ACC112 (cell line): ENCODE results near the gene RNF38.

Experiments used
- H2AFZ ChIP-seq: fragments of 200-600 bp; sonication (generic); one replicate; pipeline ENCODE4 v1.6.0; 2017; ENCODE audit warnings: antibody characterized with exemption, low read length; ENCODE audit not compliant: unreplicated experiment
- H3K27ac ChIP-seq: fragments of 200-600 bp; sonication (generic); 2 replicates; pipeline ENCODE4 v1.5.1; 2014; ENCODE audit warnings: low read depth, mild to moderate bottlenecking, antibody characterized with exemption, low read length, moderate library complexity
- H3K27me3 ChIP-seq: fragments of 200-600 bp; sonication (generic); 2 replicates; pipeline ENCODE4 v1.6.1; 2014; ENCODE audit warnings: mild to moderate bottlenecking, antibody characterized with exemption, low read length, moderate library complexity, mixed read lengths; ENCODE audit not compliant: insufficient read depth
- H3K36me3 ChIP-seq: fragments of 200-600 bp; sonication (generic); 2 replicates; pipeline ENCODE4 v1.6.1; 2016; ENCODE audit warnings: mild to moderate bottlenecking, antibody characterized with exemption, low read length, moderate library complexity, mixed read lengths; ENCODE audit not compliant: insufficient read depth
- H3K4me1 ChIP-seq: fragments of 200-600 bp; sonication (generic); one replicate; pipeline ENCODE4 v1.6.1; 2016; ENCODE audit warnings: low read length, mixed read lengths; ENCODE audit not compliant: insufficient read depth, unreplicated experiment, control insufficient read depth
- H3K4me3 ChIP-seq: fragments of 200-600 bp; sonication (generic); 2 replicates; pipeline ENCODE4 v1.5.1; 2014; ENCODE audit warnings: mild to moderate bottlenecking, low read depth, low read length
- H3K79me2 ChIP-seq: fragments of 200-600 bp; sonication (generic); one replicate; pipeline ENCODE4 v1.6.0; 2016; ENCODE audit warnings: low read length; ENCODE audit not compliant: control insufficient read depth, unreplicated experiment, insufficient read depth

The RNF38 gene

GRCh38 chr9:36382484-36382883 is 17.6 kb downstream of the RNF38 start:
- H3K4me1 ChIP-seq, result peaks cover 21% of the 10 kb centered on the region
- no peak overlapping the region for H3K27ac ChIP-seq
- H3K4me3 ChIP-seq, result no peak overlapping the region
- H3K36me3 ChIP-seq, result no peaks in the 10 kb centered on the region
- H3K27me3 ChIP-seq, result no peaks in the 10 kb centered on the region
- no peak overlapping the region for H2AFZ ChIP-seq
- H3K79me2 ChIP-seq, result peaks cover 75% of the 10 kb centered on the region

GRCh38 chr9:36364577-36364976 is 35.5 kb downstream of the RNF38 start:
- Histone ChIP-seq H3K27me3 (no peaks in the 10 kb centered on the region), H2AFZ (no peak overlapping the region), H3K27ac (no peak overlapping the region), H3K4me1 (no peaks in the 10 kb centered on the region), H3K79me2 (peaks cover 3% of the 10 kb centered on the region), H3K36me3 (peaks cover 27% of the 10 kb centered on the region), H3K4me3 (no peak overlapping the region)

GRCh38 chr9:36363448-36363847 is 36.6 kb downstream of the RNF38 start:
- H3K4me3 ChIP-seq, result no peak overlapping the region
- no peaks in the 10 kb centered on the region for H3K27me3 ChIP-seq
- peaks cover 3% of the 10 kb centered on the region for H3K79me2 ChIP-seq
- H3K4me1 ChIP-seq, result no peaks in the 10 kb centered on the region
- peaks cover 17% of the 10 kb centered on the region for H3K36me3 ChIP-seq
- H3K27ac ChIP-seq, result no peak overlapping the region
- no peak overlapping the region for H2AFZ ChIP-seq

GRCh38 chr9:36358486-36358885 is 41.6 kb downstream of the RNF38 start:
- Histone ChIP-seq H3K36me3 (peaks cover 12% of the 10 kb centered on the region), H3K4me3 (no peak overlapping the region), H2AFZ (no peak overlapping the region), H3K4me1 (no peaks in the 10 kb centered on the region), H3K27ac (no peak overlapping the region), H3K27me3 (no peaks in the 10 kb centered on the region), H3K79me2 (no peaks in the 10 kb centered on the region)

- Histone ChIP-seq H3K27ac (no peak overlapping the region), H3K36me3 (peaks cover 10% of the 10 kb centered on the region; the same call in 1 of the 2 replicates), H3K4me3 (no peak overlapping the region), H2AFZ (no peak overlapping the region), H3K27me3 (no peaks in the 10 kb centered on the region), H3K4me1 (no peaks in the 10 kb centered on the region), H3K79me2 (no peaks in the 10 kb centered on the region)
These were observed 42.4 kb downstream of the RNF38 start for GRCh38 chr9:36357639-36358038.

GRCh38 chr9:36346569-36346968 is 53.5 kb downstream of the RNF38 start:
- Histone ChIP-seq H3K27me3 (no peaks in the 10 kb centered on the region), H3K79me2 (no peaks in the 10 kb centered on the region), H3K4me1 (no peaks in the 10 kb centered on the region), H3K27ac (no peak overlapping the region), H2AFZ (no peak overlapping the region), H3K4me3 (no peak overlapping the region), H3K36me3 (peaks cover 31% of the 10 kb centered on the region)

- Histone ChIP-seq H3K27ac (no peak overlapping the region), H2AFZ (no peak overlapping the region), H3K27me3 (no peaks in the 10 kb centered on the region), H3K4me3 (no peak overlapping the region), H3K36me3 (peaks cover 31% of the 10 kb centered on the region), H3K4me1 (no peaks in the 10 kb centered on the region), H3K79me2 (no peaks in the 10 kb centered on the region)
These were observed 54.8 kb downstream of the RNF38 start for GRCh38 chr9:36345103-36345846.

GRCh38 chr9:36341936-36342577 is 58.0 kb downstream of the RNF38 start:
- H3K27ac ChIP-seq, result no peak overlapping the region
- H3K79me2 ChIP-seq, result no peaks in the 10 kb centered on the region
- H3K36me3 ChIP-seq, result peaks cover 33% of the 10 kb centered on the region
- H3K4me1 ChIP-seq, result no peaks in the 10 kb centered on the region
- H3K27me3 ChIP-seq, result no peaks in the 10 kb centered on the region
- H3K4me3 ChIP-seq, result no peak overlapping the region
- no peak overlapping the region for H2AFZ ChIP-seq

- Histone ChIP-seq H3K27ac (no peak overlapping the region), H3K4me3 (no peak overlapping the region), H3K36me3 (peaks cover 17% of the 10 kb centered on the region; the same call in 1 of the 2 replicates), H3K27me3 (no peaks in the 10 kb centered on the region), H3K79me2 (no peaks in the 10 kb centered on the region), H3K4me1 (no peaks in the 10 kb centered on the region), H2AFZ (no peak overlapping the region)
These were observed 62.2 kb downstream of the RNF38 start for GRCh38 chr9:36337865-36338264.

- H2AFZ ChIP-seq, result no peak overlapping the region
These were observed 63.1 kb downstream of the RNF38 start for GRCh38 chr9:36337002-36337401.

More at GRCh38 chr9:36337002-36337401, 63.1 kb downstream of the RNF38 start:
- Histone ChIP-seq H3K36me3 (peaks cover 14% of the 10 kb centered on the region; the same call in 1 of the 2 replicates), H3K27me3 (no peaks in the 10 kb centered on the region), H3K4me1 (no peaks in the 10 kb centered on the region), H3K79me2 (no peaks in the 10 kb centered on the region), H3K4me3 (no peak overlapping the region), H3K27ac (no peak overlapping the region)
